ENCODE measurements around the gene CAMK2B.

- TF ChIP-seq, protein P1, sequence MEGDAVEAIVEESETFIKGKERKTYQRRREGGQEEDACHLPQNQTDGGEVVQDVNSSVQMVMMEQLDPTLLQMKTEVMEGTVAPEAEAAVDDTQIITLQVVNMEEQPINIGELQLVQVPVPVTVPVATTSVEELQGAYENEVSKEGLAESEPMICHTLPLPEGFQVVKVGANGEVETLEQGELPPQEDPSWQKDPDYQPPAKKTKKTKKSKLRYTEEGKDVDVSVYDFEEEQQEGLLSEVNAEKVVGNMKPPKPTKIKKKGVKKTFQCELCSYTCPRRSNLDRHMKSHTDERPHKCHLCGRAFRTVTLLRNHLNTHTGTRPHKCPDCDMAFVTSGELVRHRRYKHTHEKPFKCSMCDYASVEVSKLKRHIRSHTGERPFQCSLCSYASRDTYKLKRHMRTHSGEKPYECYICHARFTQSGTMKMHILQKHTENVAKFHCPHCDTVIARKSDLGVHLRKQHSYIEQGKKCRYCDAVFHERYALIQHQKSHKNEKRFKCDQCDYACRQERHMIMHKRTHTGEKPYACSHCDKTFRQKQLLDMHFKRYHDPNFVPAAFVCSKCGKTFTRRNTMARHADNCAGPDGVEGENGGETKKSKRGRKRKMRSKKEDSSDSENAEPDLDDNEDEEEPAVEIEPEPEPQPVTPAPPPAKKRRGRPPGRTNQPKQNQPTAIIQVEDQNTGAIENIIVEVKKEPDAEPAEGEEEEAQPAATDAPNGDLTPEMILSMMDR (optimal IDR thresholded peaks at IDR 0.05 in 1 of 3, IDR thresholded peaks at IDR 0.05 in 1 of 3, conservative IDR thresholded peaks at IDR 0.05 in 1 of 3; ENCODE audit: extremely low read depth in 1 of 3, insufficient read depth in 2 of 3, low read length in 3 of 3): no peak
- no peak for TF ChIP-seq EZH2 (IDR thresholded peaks at IDR 0.05; ENCODE audit: low read length)
Measured at GRCh38 chr7:44226396-44226753, 99.0 kb downstream of the CAMK2B start.
